ENCODE data around the gene ZNF500.

- TF ChIP-seq YY1 (IDR thresholded peaks at IDR 0.05; ENCODE audit: low read depth) (no peak), REST (IDR thresholded peaks at IDR 0.05; ENCODE audit: low read depth) (no peak), TAF1 (IDR thresholded peaks at IDR 0.05; ENCODE audit: low read depth) (no peak), NFIC (IDR thresholded peaks at IDR 0.05) (no peak), RAD21 (IDR thresholded peaks at IDR 0.05; ENCODE audit: low read depth) (no peak), CEBPB (IDR thresholded peaks at IDR 0.05) (no peak), EP300 (IDR thresholded peaks at IDR 0.05; ENCODE audit: borderline replicate concordance) (no peak), FOXM1 (IDR thresholded peaks at IDR 0.05; ENCODE audit: borderline replicate concordance, low read depth) (no peak), TCF12 (IDR thresholded peaks at IDR 0.05; ENCODE audit: low read depth) (no peak), USF1 (IDR thresholded peaks at IDR 0.05) (no peak), TEAD4 (IDR thresholded peaks at IDR 0.05) (no peak), CREB1 (IDR thresholded peaks at IDR 0.05; ENCODE audit: low read depth) (no peak), EGR1 (IDR thresholded peaks at IDR 0.05) (no peak)
Observed at GRCh38 chr16:4743226-4743878, 23.6 kb downstream of the ZNF500 start.

All from Ishikawa (cell line).